Dendritic cell treated with granulocyte-macrophage colony-stimulating factor and Interleukin-4, amounts not matched to agents 40 ng/mL and 50 ng/mL, for 4 days (primary cell): ENCODE results near the gene TCF7L2.

ENCODE experiments used
- H3K27ac Mint-ChIP-seq: one replicate; pipeline ENCODE4 v1.8.0; 2022; ENCODE audit warnings: mild to moderate bottlenecking, mixed read lengths
- H3K27me3 Mint-ChIP-seq: one replicate; pipeline ENCODE4 v1.8.0; 2022; ENCODE audit warnings: mild to moderate bottlenecking, mixed read lengths
- H3K36me3 Mint-ChIP-seq: one replicate; pipeline ENCODE4 v1.8.0; 2022; ENCODE audit warnings: low read depth, mixed read lengths
- H3K4me1 Mint-ChIP-seq: one replicate; pipeline ENCODE4 v1.8.0; 2022; ENCODE audit warnings: low read depth, mixed read lengths
- H3K4me3 Mint-ChIP-seq: one replicate; pipeline ENCODE4 v1.8.0; 2022; ENCODE audit warnings: mild to moderate bottlenecking, moderate library complexity, mixed read lengths
- H3K9me3 Mint-ChIP-seq: one replicate; pipeline ENCODE4 v1.8.0; 2022; ENCODE audit warnings: mixed read lengths
- intact Hi-C: fragments of 100-400 bp; cut with micrococcal nuclease; formaldehyde crosslinking; loops from one replicate; pipeline ENCODE4 v1.15.0; 2022

TCF7L2 gene

GRCh38 chr10:112984756-112985155, 34.7 kb downstream of the TCF7L2 start:
- Mint-ChIP-seq H3K27ac (no peak overlapping the region), H3K27me3 (peaks cover 75% of the 10 kb centered on the region), H3K9me3 (no peaks in the 10 kb centered on the region), H3K36me3 (no peaks in the 10 kb centered on the region), H3K4me1 (peaks cover 27% of the 10 kb centered on the region), H3K4me3 (no peak overlapping the region)
- intact Hi-C loops: no loop called here

- Mint-ChIP-seq H3K9me3 (no peaks in the 10 kb centered on the region), H3K4me1 (peaks cover 27% of the 10 kb centered on the region), H3K36me3 (no peaks in the 10 kb centered on the region), H3K27me3 (peaks cover 67% of the 10 kb centered on the region), H3K27ac (no peak overlapping the region), H3K4me3 (peak overlapping the region; percentile 30)
- intact Hi-C loops: no loop called here
These were observed 35.9 kb downstream of the TCF7L2 start for GRCh38 chr10:112985690-112986543.

GRCh38 chr10:112986544-112987190, 36.6 kb downstream of the TCF7L2 start:
- H3K36me3 Mint-ChIP-seq: no peaks in the 10 kb centered on the region
- H3K4me1 Mint-ChIP-seq: peaks cover 24% of the 10 kb centered on the region
- H3K4me3 Mint-ChIP-seq: no peak overlapping the region
- intact Hi-C loops: no loop called here
- H3K27me3 Mint-ChIP-seq: peaks cover 66% of the 10 kb centered on the region
- no peaks in the 10 kb centered on the region for H3K9me3 Mint-ChIP-seq
- no peak overlapping the region for H3K27ac Mint-ChIP-seq

GRCh38 chr10:112988839-112989406, 38.9 kb downstream of the TCF7L2 start:
- H3K36me3 Mint-ChIP-seq: no peaks in the 10 kb centered on the region
- H3K27ac Mint-ChIP-seq: no peak overlapping the region
- peaks cover 19% of the 10 kb centered on the region for H3K4me1 Mint-ChIP-seq
- peaks cover 63% of the 10 kb centered on the region for H3K27me3 Mint-ChIP-seq
- H3K9me3 Mint-ChIP-seq: no peaks in the 10 kb centered on the region
- no peak overlapping the region for H3K4me3 Mint-ChIP-seq
- intact Hi-C loops: no loop called here

- Mint-ChIP-seq H3K9me3 (no peaks in the 10 kb centered on the region), H3K36me3 (no peaks in the 10 kb centered on the region), H3K4me3 (no peak overlapping the region), H3K27ac (no peak overlapping the region), H3K27me3 (peaks cover 59% of the 10 kb centered on the region), H3K4me1 (peaks cover 19% of the 10 kb centered on the region)
- intact Hi-C loops: no loop called here
These were observed 39.8 kb downstream of the TCF7L2 start for GRCh38 chr10:112989826-112990225.

GRCh38 chr10:112990271-112990670, 40.2 kb downstream of the TCF7L2 start:
- Mint-ChIP-seq H3K9me3 (no peaks in the 10 kb centered on the region), H3K4me1 (peaks cover 19% of the 10 kb centered on the region), H3K36me3 (no peaks in the 10 kb centered on the region), H3K27me3 (peaks cover 58% of the 10 kb centered on the region), H3K27ac (no peak overlapping the region), H3K4me3 (no peak overlapping the region)
- intact Hi-C loops: no loop called here

- Mint-ChIP-seq H3K9me3 (no peaks in the 10 kb centered on the region), H3K27me3 (peaks cover 53% of the 10 kb centered on the region), H3K27ac (no peak overlapping the region), H3K36me3 (no peaks in the 10 kb centered on the region), H3K4me3 (no peak overlapping the region), H3K4me1 (peaks cover 2% of the 10 kb centered on the region)
- intact Hi-C loops: no loop called here
These were observed 41.9 kb downstream of the TCF7L2 start for GRCh38 chr10:112991888-112992491.

GRCh38 chr10:112996462-112996861, 46.4 kb downstream of the TCF7L2 start:
- intact Hi-C loops: no loop called here
- H3K4me1 Mint-ChIP-seq: no peaks in the 10 kb centered on the region

GRCh38 chr10:112999102-112999501, 49.1 kb downstream of the TCF7L2 start:
- H3K4me1 Mint-ChIP-seq: peaks cover 9% of the 10 kb centered on the region
- intact Hi-C loops: no loop called here
- peaks cover 60% of the 10 kb centered on the region for H3K27me3 Mint-ChIP-seq
- no peak overlapping the region for H3K27ac Mint-ChIP-seq
- H3K9me3 Mint-ChIP-seq: no peaks in the 10 kb centered on the region
- no peaks in the 10 kb centered on the region for H3K36me3 Mint-ChIP-seq
- no peak overlapping the region for H3K4me3 Mint-ChIP-seq

More at GRCh38 chr10:112996462-112996861, 46.4 kb downstream of the TCF7L2 start:
- H3K9me3 Mint-ChIP-seq: no peaks in the 10 kb centered on the region
- H3K36me3 Mint-ChIP-seq: no peaks in the 10 kb centered on the region
- H3K27me3 Mint-ChIP-seq: peaks cover 65% of the 10 kb centered on the region
- H3K4me3 Mint-ChIP-seq: no peak overlapping the region
- no peak overlapping the region for H3K27ac Mint-ChIP-seq

- H3K9me3 Mint-ChIP-seq: no peaks in the 10 kb centered on the region
- intact Hi-C loops: no loop called here
These were observed 50.4 kb downstream of the TCF7L2 start for GRCh38 chr10:113000442-113000841.

GRCh38 chr10:113000876-113001598, 51.0 kb downstream of the TCF7L2 start:
- Mint-ChIP-seq H3K36me3 (no peaks in the 10 kb centered on the region), H3K4me3 (no peak overlapping the region), H3K9me3 (no peaks in the 10 kb centered on the region), H3K27me3 (peaks cover 67% of the 10 kb centered on the region), H3K4me1 (peaks cover 19% of the 10 kb centered on the region), H3K27ac (no peak overlapping the region)
- intact Hi-C loops: no loop called here

More at GRCh38 chr10:113000442-113000841, 50.4 kb downstream of the TCF7L2 start:
- Mint-ChIP-seq H3K27ac (no peak overlapping the region), H3K4me3 (no peak overlapping the region), H3K27me3 (peaks cover 65% of the 10 kb centered on the region), H3K4me1 (peaks cover 14% of the 10 kb centered on the region), H3K36me3 (no peaks in the 10 kb centered on the region)

GRCh38 chr10:113001599-113002448, 51.8 kb downstream of the TCF7L2 start:
- Mint-ChIP-seq H3K36me3 (no peaks in the 10 kb centered on the region), H3K9me3 (no peaks in the 10 kb centered on the region), H3K27ac (no peak overlapping the region), H3K4me3 (no peak overlapping the region), H3K4me1 (peaks cover 19% of the 10 kb centered on the region), H3K27me3 (peaks cover 70% of the 10 kb centered on the region)
- intact Hi-C loops: no loop called here

- Mint-ChIP-seq H3K4me1 (peaks cover 19% of the 10 kb centered on the region), H3K4me3 (no peak overlapping the region), H3K9me3 (no peaks in the 10 kb centered on the region), H3K36me3 (no peaks in the 10 kb centered on the region), H3K27me3 (peaks cover 70% of the 10 kb centered on the region), H3K27ac (no peak overlapping the region)
- intact Hi-C loops: no loop called here
These were observed 52.4 kb downstream of the TCF7L2 start for GRCh38 chr10:113002449-113002777.
